MG63 (cell line): ENCODE results near the gene NOD1. TPM values are rescaled to one million over a fixed set of nuclear protein-coding genes. Genes with fewer than 3 reads are reported as not detected.
A peak's percentile ranks its signal among the peaks of the same experiment; 100 is the strongest.
"Not testable (repeated sequence)": the region's sequence is repeated elsewhere in the genome, so short reads cannot be mapped to it uniquely, and the experiment has no call there.

Experiments used
- DNase-seq: peaks from one replicate; pipeline ENCODE4 v3.0.0-alpha.2; 2020
- H3K27me3 ChIP-seq: fragments of 250-450 bp; sonication (Bioruptor Pico); 2 replicates; pipeline ENCODE4 v1.5.1; 2020; ENCODE audit warnings: mild to moderate bottlenecking, moderate library complexity
- H3K36me3 ChIP-seq: fragments of 250-450 bp; sonication (Bioruptor Pico); 2 replicates; pipeline ENCODE4 v1.5.1; 2020; ENCODE audit warnings: mild to moderate bottlenecking, moderate library complexity
- H3K4me3 ChIP-seq: fragments of 250-450 bp; sonication (Bioruptor Pico); 2 replicates; pipeline ENCODE4 v1.5.1; 2020; ENCODE audit warnings: mild to moderate bottlenecking, moderate library complexity
- H3K9me3 ChIP-seq: fragments of 250-450 bp; sonication (Bioruptor Pico); 2 replicates; pipeline ENCODE4 v1.5.1; 2020; ENCODE audit warnings: mild to moderate bottlenecking, moderate library complexity
- total RNA-seq: library from RNA; depleted of rRNA; stranded (reverse); fragments of >200 nt; shearing (Covaris generic); gene quantifications from 2 replicates; pipeline ENCODE4 v1.2.3, GENCODE V29; 2014; ENCODE audit warnings: low replicate concordance

Gene NOD1
- total RNA-seq, 1 experiment from 2014 or later, result 2.5 TPM

DNA sequence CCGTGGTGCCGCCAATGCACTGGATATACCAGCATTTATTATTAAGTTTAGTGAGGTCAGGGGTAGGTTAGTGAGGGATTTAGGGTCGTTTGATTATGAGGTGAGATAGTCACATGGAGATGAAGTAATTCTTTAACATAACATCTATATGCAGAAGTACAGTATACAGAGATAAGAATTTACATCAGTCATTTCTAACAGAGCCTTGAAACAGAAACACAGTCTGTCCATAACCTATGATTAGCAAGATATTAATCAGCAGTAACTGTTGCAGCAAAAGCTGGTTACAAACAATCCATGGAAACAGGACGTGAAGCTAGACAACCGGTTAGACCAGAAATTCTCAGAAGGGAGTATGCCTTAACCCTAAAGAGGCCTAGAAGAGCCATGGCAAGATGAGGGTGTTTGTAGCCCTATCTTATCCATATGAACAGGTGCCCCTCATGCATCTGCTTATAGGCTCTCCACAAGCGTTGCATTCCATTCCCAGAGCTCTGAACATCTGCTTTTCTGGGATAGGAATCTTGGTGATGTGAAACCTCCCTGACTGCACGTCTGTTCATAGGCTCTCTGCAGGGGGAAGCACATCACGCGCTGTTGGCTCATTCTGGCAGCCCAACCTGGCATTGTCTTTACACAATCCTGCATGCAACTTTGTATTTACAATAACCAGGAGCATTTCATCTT is 30.7 kb upstream of the NOD1 start:
- not testable (repeated sequence) for H3K27me3 ChIP-seq, H3K9me3 ChIP-seq, DNase-seq, H3K4me3 ChIP-seq, H3K36me3 ChIP-seq

DNA sequence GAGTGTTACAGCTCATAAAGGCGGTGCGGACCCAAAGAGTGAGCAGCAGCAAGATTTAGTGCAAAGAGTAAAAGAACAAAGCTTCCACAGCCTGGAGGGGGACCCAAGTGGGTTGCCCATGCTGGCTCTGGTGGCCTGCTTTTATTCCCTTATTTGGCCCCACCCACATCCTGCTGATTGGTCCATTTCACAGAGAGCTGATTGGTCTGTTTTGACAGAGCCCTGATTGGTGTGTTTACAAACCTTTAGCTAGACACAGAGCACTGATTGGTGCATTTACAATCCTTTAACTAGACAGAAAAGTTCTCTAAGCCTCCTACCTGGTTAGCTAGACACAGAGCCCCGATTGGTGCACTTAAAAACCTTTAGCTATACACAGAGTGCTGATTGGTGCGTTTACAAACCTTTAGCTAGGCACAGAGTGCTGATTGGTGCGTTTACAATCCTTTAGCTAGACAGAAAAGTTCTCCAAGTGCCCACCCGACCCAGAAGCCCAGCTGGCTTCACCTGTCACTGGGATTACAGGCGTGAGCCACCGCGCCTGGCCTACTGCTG is 28.8 kb upstream of the NOD1 start:
- H3K36me3 ChIP-seq, result peaks cover 13% of the 10 kb centered on the region
- not testable (repeated sequence) for H3K9me3 ChIP-seq, H3K4me3 ChIP-seq, H3K27me3 ChIP-seq, DNase-seq

DNA sequence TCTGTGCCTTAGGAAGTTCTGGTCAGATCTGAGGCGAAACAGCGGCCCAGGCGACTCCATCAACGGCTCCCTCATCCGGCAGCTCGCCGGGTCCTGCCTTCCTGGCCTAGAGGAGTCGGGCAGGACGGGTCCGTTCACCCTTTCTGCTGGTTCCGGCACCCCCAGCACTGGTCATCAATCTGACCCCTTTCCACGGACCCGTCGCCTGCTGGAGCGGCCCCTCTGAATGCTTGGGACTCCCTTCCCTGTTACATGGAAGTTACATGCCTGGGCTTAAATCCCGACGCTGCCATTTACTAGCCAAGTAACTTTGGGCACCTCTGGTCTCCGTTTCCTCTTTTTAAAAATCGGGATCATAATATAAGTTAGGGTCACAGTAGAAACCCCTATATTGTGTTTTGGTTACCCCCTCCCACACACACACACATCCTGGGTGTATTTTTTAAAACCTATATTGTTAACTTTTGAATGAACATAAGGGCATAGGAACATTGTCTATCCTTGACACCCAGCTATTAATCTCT is 26.7 kb upstream of the NOD1 start:
- no peak for DNase-seq
- H3K27me3 ChIP-seq, result no peaks in the 10 kb centered on the region
- H3K4me3 ChIP-seq, result peak overlapping the region; percentile 87
- H3K9me3 ChIP-seq, result no peaks in the 10 kb centered on the region
- H3K36me3 ChIP-seq, result peaks cover 27% of the 10 kb centered on the region

DNA sequence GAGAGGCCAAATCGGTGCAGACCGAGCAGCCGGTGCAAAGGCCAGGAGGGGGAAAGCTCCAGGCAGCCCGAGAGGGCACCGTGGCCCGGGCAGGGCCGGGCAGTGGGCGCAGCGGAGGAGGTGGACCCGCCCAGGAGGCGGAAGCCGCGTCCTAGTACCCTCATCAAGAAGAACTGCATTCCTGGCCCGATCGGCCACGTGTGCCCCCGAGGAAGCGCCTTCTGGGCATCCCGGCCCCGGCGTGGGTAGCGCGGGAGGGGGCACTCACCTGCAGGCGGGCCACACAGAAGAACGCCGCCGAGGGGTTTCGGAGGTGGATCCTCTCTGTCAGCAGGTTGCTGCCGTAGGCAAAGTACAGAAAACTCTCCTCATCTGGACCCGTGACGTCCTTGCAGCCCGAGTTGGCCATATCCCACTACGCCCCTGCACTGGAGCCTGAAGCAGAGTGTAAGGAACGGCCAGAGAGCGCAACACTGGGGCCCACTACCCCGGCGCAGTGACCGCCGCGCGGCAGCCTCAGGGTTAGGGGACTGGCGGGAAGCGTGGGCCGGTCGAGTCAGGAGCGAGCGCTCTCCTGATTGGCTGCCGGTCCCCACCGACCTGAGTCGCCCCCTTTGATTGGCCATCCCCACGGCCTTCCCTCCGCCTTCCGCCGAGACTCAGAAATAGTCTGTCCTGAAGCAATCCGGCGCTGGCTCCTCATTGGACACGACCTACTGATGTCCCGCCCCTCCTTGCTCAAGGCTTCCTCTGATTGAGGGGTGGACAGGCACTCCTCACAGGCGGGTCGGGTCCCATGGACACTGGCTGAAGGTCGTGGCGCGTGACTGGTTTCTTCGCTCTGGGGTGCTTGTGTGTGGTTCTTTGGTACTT is 26.0 kb upstream of the NOD1 start, which contains the start of gene GGCT:
GGCT (minus strand) TSS at position 529 of the 873 bp plus-strand sequence; CDS start at position 409, 120 bp downstream.
- DNase-seq, result peak; percentile 98
- H3K27me3 ChIP-seq, result no peaks in the 10 kb centered on the region
- peak within 1 kb of the TSS; percentile 87 for H3K4me3 ChIP-seq
- H3K36me3 ChIP-seq, result peaks cover 32% of the 10 kb centered on the region
- H3K9me3 ChIP-seq, result no peaks in the 10 kb centered on the region

DNA sequence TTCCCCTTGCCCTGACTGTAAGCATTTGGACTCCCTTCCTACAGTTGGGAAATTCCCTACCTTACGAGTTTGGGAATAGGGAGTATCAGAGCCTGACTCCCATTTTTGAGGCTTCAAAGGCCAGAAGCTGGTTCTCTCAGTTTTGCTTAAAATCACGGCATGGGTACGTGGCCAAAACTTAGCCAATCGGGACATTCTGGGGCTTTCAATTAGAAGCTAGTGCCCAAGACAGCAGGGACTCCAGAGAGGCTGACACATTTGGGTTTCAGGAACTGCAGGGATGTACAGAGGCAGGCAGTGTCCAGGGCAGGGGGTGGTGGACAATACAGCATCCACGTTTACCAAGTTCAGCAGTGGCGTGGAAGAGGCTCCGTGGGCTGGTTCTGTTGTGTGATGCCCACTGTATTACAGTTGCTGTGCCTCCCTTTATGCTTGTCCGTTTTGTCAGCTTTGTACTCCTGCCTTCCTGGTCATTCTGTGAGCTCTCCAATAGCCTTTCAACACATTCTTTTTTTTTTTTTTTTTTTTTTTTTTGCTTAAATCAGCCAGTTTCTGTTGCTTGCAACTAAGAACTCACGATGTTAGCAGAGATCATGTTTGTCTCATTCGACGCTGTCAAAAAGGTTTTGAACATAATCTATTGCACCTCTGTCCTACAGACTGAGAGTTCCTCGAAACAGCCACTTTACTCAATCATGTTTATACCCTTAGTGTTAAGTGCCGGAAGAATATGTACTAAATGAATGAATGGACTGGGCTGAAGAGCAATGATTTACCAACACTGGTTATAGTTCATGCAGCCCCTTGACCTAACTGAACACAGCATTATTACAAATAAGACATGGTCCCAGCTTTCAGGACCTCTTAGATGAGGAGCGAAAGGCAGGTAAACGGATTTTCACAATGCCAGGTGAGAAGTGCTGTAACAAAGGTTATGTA is 25.0 kb upstream of the NOD1 start:
- no peak for DNase-seq
- peak overlapping the region; percentile 87 for H3K4me3 ChIP-seq
- H3K36me3 ChIP-seq, result peaks cover 39% of the 10 kb centered on the region
- H3K9me3 ChIP-seq, result no peaks in the 10 kb centered on the region
- H3K27me3 ChIP-seq, result no peaks in the 10 kb centered on the region

DNA sequence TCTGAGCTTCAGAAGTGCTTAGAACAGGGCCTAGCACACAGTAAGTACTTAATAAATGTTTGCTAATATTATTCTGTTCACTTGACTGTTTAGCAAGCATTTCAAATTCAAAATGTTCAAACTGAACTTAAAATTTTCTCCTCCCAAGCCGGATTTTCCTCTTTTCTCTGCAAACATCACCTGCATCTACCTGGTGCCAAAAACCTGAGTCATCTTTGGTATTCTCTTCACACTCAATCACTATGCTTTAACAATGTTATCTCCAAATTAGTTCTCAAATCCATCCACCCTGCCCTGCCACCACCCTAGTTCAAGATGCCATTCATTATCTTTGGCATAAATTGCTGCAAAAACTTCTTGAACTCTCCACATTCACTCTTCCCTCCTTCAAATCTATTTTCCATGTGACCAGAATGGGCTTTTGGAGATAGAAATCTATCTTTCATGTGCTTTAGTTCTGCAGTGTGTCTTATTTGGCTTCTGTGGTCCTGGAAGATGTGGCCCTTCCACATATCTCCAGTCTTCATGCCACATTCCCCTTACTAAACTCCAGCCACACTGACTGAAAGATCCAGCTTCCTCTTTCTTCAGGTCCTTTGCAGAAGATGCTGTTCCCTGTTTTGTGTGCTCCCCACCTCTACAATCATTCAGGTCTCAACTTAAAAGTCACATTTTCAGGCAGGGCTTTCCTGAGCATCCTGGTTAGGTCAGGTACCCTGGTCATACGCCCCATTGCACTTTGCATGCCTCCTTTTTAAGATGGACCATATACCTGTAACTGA is 24.1 kb upstream of the NOD1 start:
- H3K9me3 ChIP-seq, result no peaks in the 10 kb centered on the region
- DNase-seq, result no peak
- no peaks in the 10 kb centered on the region for H3K27me3 ChIP-seq
- peaks cover 43% of the 10 kb centered on the region for H3K36me3 ChIP-seq
- H3K4me3 ChIP-seq, result no peak overlapping the region

DNA sequence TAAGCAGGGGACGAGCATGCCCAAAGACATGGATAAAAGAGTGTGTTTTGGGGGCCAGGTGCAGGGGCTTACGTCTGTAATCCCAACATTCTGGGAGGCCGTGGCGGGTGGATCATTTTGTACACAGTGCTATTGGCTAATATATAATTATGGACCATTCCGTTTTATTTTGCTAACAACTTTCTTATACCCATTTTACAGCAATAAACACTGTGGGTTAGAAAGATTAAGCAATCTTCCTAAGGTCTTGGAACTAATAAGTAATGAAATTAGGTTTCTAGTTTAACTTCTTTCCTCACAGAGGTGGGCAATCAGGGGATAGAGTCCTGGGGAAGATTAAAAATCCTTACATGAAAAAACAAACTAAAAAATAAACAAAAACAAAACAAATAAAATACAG is 22.7 kb upstream of the NOD1 start:
- Histone ChIP-seq H3K4me3 (no peak overlapping the region), H3K27me3 (no peaks in the 10 kb centered on the region), H3K36me3 (peaks cover 57% of the 10 kb centered on the region), H3K9me3 (no peaks in the 10 kb centered on the region)
- no peak for DNase-seq

DNA sequence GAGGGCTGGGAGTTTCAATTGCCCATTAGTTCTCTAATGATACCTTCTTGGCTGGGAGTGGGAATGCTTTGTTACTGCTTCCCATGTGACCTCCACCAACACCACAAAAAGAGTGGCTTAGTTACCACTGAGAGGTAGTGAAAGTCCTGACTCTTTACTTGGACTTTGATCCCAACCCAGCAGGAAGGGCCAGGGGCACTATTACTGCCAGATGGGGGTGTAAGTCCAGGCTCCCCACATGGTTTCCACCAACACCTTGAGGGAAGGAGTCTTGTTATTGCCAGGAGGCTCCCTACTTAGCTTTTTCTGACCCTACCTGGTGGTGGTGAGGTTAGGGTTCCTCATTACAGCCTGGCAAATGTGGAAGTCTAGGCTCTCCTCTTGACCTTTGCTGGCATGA is 14.6 kb upstream of the NOD1 start:
- Histone ChIP-seq H3K36me3 (peaks cover 21% of the 10 kb centered on the region), H3K27me3 (no peaks in the 10 kb centered on the region), H3K9me3 (peaks cover 13% of the 10 kb centered on the region), H3K4me3 (no peak overlapping the region)
- DNase-seq, result no peak

DNA sequence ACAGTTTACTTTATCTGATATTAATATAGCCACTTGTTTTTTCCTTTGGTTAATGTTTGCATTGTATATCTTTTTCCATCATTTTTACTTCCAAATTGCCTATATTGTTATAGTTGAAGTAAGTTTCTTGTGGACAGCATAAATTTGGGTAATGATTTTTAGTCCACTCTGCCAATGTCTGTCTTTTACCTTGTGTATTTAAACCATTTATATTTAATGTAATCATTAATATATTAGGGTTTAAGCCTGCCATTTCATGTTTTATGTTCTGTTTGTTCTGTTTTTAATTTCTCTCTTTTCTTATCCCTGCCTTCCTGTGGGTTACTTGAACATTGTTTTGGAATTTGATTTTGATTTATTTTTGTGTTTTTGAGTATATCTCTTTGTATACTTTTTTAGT is 12.8 kb upstream of the NOD1 start:
- Histone ChIP-seq H3K9me3 (peaks cover 13% of the 10 kb centered on the region), H3K4me3 (no peak overlapping the region), H3K27me3 (no peaks in the 10 kb centered on the region), H3K36me3 (peaks cover 8% of the 10 kb centered on the region)
- DNase-seq, result no peak

DNA sequence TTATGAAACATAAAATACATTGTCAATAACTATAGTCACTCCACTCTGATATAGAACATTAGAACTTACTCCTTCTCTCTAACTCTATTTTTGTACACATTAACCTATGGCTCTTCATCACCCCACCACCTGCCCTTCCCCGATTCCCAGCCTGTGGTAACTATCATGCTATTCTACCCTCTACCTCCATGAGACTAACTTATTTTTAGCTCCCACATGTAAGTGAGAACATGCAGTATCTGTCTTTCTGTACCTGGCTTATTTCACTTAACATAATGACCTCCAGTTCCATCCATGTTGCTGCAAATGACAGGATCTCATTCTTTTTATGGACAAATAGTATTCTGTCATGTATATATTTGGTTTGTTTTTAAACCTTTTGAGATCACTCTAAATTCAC is 8.8 kb upstream of the NOD1 start:
- no peaks in the 10 kb centered on the region for H3K36me3 ChIP-seq
- DNase-seq, result no peak
- H3K4me3 ChIP-seq, result no peak overlapping the region
- H3K9me3 ChIP-seq, result peaks cover 13% of the 10 kb centered on the region
- no peaks in the 10 kb centered on the region for H3K27me3 ChIP-seq

DNA sequence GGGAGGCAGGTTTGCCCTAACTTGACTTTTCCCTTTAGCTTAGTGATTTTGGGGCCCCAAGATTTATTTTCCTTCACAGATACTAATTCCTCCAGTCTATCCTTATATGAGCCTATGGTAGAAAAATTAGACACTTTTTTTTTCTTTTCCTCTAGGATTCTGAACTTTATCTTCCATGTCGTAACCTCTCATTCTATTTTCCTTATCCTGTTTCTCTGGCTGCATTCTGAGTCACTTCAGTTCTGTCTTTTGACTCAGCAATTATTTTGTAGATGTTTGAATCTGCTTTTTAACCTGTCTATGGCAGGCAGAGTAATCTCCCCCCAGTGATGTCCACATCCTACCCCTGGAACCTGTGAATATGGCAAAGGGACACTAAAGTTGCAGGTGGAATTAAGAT is 7.1 kb upstream of the NOD1 start:
- no peak for DNase-seq
- Histone ChIP-seq H3K9me3 (peaks cover 3% of the 10 kb centered on the region; the same call in 1 of the 2 replicates), H3K4me3 (no peak overlapping the region), H3K36me3 (no peaks in the 10 kb centered on the region), H3K27me3 (no peaks in the 10 kb centered on the region)

DNA sequence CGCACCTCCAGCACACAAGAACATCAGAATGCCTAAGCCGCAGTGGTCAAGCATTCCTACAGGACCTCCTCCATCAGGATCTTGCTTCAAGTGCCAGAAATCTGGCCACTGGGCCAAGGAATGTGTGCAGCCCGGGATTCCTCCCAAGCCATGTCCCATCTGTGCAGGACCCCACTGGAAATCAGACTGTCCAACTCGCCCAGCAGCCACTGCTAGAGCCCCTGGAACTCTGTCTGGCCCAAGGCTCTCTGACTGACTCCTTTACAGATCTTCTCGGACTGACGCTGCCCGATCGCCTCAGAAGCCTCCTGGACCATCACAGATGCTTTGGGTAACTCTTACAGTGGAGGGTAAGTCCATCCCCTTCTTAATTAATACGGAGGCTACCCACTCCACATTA is 2.8 kb upstream of the NOD1 start:
- DNase-seq, H3K36me3 ChIP-seq, H3K27me3 ChIP-seq, H3K4me3 ChIP-seq, H3K9me3 ChIP-seq: not testable (repeated sequence)

DNA sequence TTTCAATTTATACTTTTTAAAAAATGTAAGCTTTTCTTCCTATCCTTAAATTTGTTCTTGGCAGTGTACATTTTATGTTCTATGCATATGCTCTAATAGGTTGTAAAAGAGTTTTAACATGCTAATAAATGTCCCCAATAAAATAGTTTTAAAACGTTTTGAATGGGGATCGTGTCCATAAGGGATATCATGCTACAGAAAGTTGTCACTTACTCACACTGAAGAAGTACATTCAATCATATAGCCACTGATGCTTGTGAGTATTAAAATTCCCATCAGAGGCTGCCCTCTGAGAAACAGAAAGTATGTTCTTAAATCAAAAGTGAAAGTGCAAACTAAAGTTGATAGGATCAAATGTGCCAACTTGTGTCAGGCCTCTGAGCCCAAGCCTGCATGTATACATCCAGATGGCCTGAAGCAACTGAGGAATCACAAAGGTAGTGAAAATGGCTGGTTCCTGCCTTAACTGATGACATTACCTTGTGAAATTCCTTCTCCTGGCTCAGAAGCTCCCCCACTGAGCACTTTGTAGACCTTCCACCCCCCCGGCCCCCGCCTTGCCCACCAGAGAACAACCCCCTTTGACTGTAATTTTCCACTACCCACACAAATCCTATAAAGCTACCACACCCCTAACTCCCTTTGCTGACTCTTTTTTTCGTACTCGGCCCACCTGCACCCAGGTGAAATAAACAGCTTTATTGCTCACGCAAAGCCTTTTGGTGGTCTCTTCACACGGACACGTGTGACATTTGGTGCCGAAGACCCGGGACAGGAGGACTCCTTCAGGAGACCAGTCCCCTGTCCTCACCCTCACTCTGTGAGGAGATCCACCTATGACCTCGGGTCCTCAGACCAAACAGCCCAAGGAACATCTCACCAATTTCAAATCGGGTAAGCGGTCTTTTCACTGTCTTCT is 877 bp upstream of the NOD1 start:
- Histone ChIP-seq H3K9me3 (peaks cover 3% of the 10 kb centered on the region; the same call in 1 of the 2 replicates), H3K36me3 (peaks cover under 1% of the 10 kb centered on the region; the same call in 1 of the 2 replicates), H3K4me3 (peak overlapping the region; percentile 79), H3K27me3 (no peaks in the 10 kb centered on the region)
- DNase-seq, result no peak

DNA sequence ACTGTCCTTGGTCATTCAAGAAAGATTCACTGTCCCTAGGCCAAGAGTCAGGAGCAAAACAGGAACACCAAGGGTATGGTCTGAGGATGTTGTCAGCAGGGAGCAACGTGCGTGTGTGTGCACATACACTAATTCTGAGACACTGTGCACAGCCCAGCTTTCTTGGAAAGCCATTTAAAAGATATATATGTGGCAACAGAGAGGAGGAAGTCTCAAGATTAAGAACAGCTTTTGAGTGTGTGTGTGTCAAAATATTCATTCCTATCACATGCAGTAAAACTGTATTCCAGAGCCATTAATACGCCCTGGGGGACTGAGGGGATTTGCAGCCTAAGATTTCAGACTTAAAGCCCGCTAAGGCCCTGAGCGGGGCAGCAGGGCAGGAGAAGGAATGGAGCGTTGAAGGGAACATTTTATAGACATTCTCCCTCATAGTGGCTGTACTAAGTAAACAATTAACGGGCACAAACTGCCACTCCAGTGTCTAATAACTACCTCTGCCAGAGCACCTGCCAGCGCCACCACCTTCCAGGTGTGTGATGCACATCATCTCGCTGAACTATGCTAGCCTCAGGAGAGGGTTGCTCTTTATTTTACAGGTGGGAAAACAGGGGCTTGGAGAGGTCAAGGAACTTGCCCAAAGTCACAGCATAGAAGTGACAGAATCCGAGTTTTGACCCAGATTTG is 2.0 kb downstream of the NOD1 start:
- Histone ChIP-seq H3K36me3 (peaks cover 4% of the 10 kb centered on the region; the same call in 1 of the 2 replicates), H3K9me3 (peaks cover 2% of the 10 kb centered on the region; the same call in 1 of the 2 replicates), H3K27me3 (no peaks in the 10 kb centered on the region), H3K4me3 (no peak overlapping the region)
- DNase-seq, result no peak
